Measurements from ENCODE around the gene POU2AF1. TPM values are rescaled to one million over a fixed set of nuclear protein-coding genes. Genes with fewer than 3 reads are reported as not detected.

Gene POU2AF1
- total and polyA plus RNA-seq, 2 experiments from 2014 or later = not detected

DNA sequence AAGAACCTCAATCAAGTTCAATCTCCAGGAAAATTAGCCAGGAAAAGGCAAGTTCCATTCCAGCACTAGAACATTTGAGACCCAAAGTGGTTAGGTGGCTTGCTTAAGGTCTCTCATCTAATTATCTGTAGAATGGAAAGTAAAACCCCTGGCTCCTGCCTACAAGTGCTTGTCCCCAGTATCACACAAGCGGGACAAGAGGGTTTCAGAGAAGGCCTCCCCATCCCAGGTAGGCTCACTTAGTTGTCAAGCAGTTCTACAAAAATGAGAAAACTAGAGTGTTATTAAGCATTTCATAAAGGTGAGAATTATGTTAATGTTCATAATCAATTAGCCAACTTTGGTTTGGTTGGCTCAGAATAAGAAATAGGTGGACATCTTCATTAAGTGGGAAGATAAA, 5.5 kb downstream of the POU2AF1 start:
- Histone ChIP-seq H3K27me3 (ENCODE audit: insufficient read depth) (no peaks in the 10 kb centered on the region), H3K4me2 (no peak overlapping the region), H3F3A (replicated peaks; ENCODE audit: low read depth) (no peaks in the 10 kb centered on the region), H4K20me1 (replicated peaks; ENCODE audit: insufficient read depth) (no peaks in the 10 kb centered on the region), H3K9me2 (ENCODE audit: insufficient read depth) (peaks cover 4% of the 10 kb centered on the region; the same call in 1 of the 2 replicates), H3K4me3 (no peak overlapping the region), H3K27ac (ENCODE audit: low read depth) (no peak overlapping the region), H3K4me1 (ENCODE audit: insufficient read depth) (no peaks in the 10 kb centered on the region), H3K36me3 (ENCODE audit: insufficient read depth) (no peaks in the 10 kb centered on the region), H3K79me2 (replicated peaks; ENCODE audit: insufficient read depth) (no peaks in the 10 kb centered on the region), H2AFZ (no peak overlapping the region)
- Mint-ChIP-seq H3K27me3 (ENCODE audit: insufficient read depth, low read depth, poor library complexity) (no peaks in the 10 kb centered on the region), H3K36me3 (ENCODE audit: low read depth) (no peaks in the 10 kb centered on the region), H3K4me3 (no peak overlapping the region), H3K4me1 (no peaks in the 10 kb centered on the region; the same call in 2 of the 3 replicates), H3K27ac (no peak overlapping the region), H3K9me3 (no peaks in the 10 kb centered on the region)
- DNase-seq (ENCODE audit: low spot score) (no peak), ATAC-seq (no peak)
- no peak for TF ChIP-seq JUNB (IDR thresholded peaks at IDR 0.05; ENCODE audit: unreplicated experiment)
- no peak for TF ChIP-seq ZNF462 (CRISPR knock-in tag; IDR thresholded peaks at IDR 0.05)
- no peak for TF ChIP-seq CTCF (conservative IDR thresholded peaks at IDR 0.05; ENCODE audit: low read depth in 2 of 2)
- TF ChIP-seq ZNF114 (CRISPR knock-in tag; IDR thresholded peaks at IDR 0.05) = no peak
- TF ChIP-seq CREB1 (CRISPR knock-in tag; IDR thresholded peaks at IDR 0.05; ENCODE audit: low read depth) = no peak
- no peak for TF ChIP-seq NANOG (IDR thresholded peaks at IDR 0.05; ENCODE audit: borderline replicate concordance)
- no peak for TF ChIP-seq ZNF331 (CRISPR knock-in tag; IDR thresholded peaks at IDR 0.05; ENCODE audit: low read depth)
- no peak for TF ChIP-seq EZH2phosphoT487 (IDR thresholded peaks at IDR 0.05; ENCODE audit: unreplicated experiment)
- no peak for TF ChIP-seq STAT1 (IDR thresholded peaks at IDR 0.05; ENCODE audit: unreplicated experiment)
- TF ChIP-seq, protein P1, sequence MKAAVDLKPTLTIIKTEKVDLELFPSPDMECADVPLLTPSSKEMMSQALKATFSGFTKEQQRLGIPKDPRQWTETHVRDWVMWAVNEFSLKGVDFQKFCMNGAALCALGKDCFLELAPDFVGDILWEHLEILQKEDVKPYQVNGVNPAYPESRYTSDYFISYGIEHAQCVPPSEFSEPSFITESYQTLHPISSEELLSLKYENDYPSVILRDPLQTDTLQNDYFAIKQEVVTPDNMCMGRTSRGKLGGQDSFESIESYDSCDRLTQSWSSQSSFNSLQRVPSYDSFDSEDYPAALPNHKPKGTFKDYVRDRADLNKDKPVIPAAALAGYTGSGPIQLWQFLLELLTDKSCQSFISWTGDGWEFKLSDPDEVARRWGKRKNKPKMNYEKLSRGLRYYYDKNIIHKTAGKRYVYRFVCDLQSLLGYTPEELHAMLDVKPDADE (IDR thresholded peaks at IDR 0.05) = no peak
- TF ChIP-seq POLR2AphosphoS5 (IDR thresholded peaks at IDR 0.05; ENCODE audit: low read depth) = no peak
- no peak for TF ChIP-seq EZH2 (IDR thresholded peaks at IDR 0.05; ENCODE audit: low read depth, unreplicated experiment)
- TF ChIP-seq REST (IDR thresholded peaks at IDR 0.05; ENCODE audit: unreplicated experiment) = no peak

Data from GM23338 (cell line).